ENCODE measurements around the gene ETNK1. TPM values are rescaled to one million over a fixed set of nuclear protein-coding genes. Genes with fewer than 3 reads are reported as not detected.

Gene ETNK1
- polyA plus RNA-seq, 3 donors = 13.7 to 17.3 (median 16.5) TPM

- no peaks in the 10 kb centered on the region for H3K36me3 Mint-ChIP-seq
- WGBS (ENCODE audit: insufficient coverage) = no CpG with 5 or more reads among the region's 3 CpGs
- no peaks in the 10 kb centered on the region for H3K9me3 ChIP-seq (replicated peaks in 1 of 2; ENCODE audit: control insufficient read depth in 1 of 2, insufficient read depth in 1 of 2, low read length in 2 of 2)
- intact Hi-C loops (cut with micrococcal nuclease) = no loop called here
- no peak overlapping the region for H3K27ac ChIP-seq (ENCODE audit: low read depth in 1 of 2, low read length in 2 of 2)
- H3K4me2 ChIP-seq (replicated peaks; ENCODE audit: extremely low read depth, low read length, poor library complexity, severe bottlenecking) = no peak overlapping the region
- no peak for DNase-seq
- no peak overlapping the region for H3K27ac Mint-ChIP-seq
- no peaks in the 10 kb centered on the region for H3K4me1 ChIP-seq (ENCODE audit: control insufficient read depth in 1 of 2, insufficient read depth in 2 of 2, low read length in 2 of 2)
- H3K27me3 Mint-ChIP-seq (ENCODE audit: low read depth in 3 of 3) = peaks cover 0 to 1% (median 0%) of the 10 kb centered on the region in 3 donors
- no peaks in the 10 kb centered on the region for H3K27me3 ChIP-seq (ENCODE audit: control insufficient read depth in 2 of 2, insufficient read depth in 2 of 2, low read length in 2 of 2)
- H3K4me3 Mint-ChIP-seq = no peak overlapping the region
- peaks cover 0 to 9% (median 2%) of the 10 kb centered on the region in 7 donors for H3K9me3 Mint-ChIP-seq
- H3K9ac ChIP-seq (ENCODE audit: insufficient read depth, low read length, poor library complexity, severe bottlenecking) = no peak overlapping the region
- no peak for TF ChIP-seq CTCF (IDR thresholded peaks at IDR 0.05)
- H3K36me3 ChIP-seq (replicated peaks in 1 of 2; ENCODE audit: control insufficient read depth in 1 of 2, insufficient read depth in 2 of 2, low read length in 2 of 2) = no peaks in the 10 kb centered on the region
- no peaks in the 10 kb centered on the region for H3K4me1 Mint-ChIP-seq
- H3K4me3 ChIP-seq (replicated peaks in 1 of 3; ENCODE audit: low read depth in 2 of 3, low read length in 3 of 3) = no peak overlapping the region
- no peaks in the 10 kb centered on the region for H4K20me1 ChIP-seq (ENCODE audit: insufficient read depth, low read length)
- no peak overlapping the region for H2AFZ ChIP-seq (ENCODE audit: insufficient read depth, low read depth, low read length, poor library complexity, severe bottlenecking)
- no peaks in the 10 kb centered on the region for H3K79me2 ChIP-seq (ENCODE audit: insufficient read depth, low read length)
Measured at GRCh38 chr12:22578328-22578727, 46.6 kb upstream of the ETNK1 start.

DNA sequence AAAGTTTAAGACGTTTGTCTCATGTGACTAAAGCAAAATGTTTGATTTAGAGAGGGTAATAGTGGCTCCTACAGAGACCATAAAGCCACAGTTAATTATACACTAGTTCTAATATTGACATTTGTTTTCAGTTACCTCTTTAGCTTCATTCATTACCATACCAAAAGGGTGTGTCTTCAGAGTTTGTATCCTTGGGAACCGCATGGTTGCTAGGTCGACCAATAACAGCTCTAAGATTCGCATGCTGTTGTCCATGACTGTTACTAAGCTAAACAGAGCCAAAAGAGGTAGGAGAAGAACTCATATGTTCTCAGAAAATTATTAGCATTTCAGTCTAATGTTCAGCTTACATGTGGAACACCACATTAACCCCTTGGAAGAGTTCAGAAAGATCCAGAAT lies 36.2 kb upstream of the ETNK1 start:
- Mint-ChIP-seq H3K27me3 (ENCODE audit: low read depth in 3 of 3) (peaks cover 0 to 4% (median 2%) of the 10 kb centered on the region in 3 donors), H3K9me3 (peaks cover 0 to 3% (median 2%) of the 10 kb centered on the region in 7 donors), H3K4me1 (no peaks in the 10 kb centered on the region), H3K27ac (no peak overlapping the region), H3K4me3 (no peak overlapping the region), H3K36me3 (no peaks in the 10 kb centered on the region)
- Histone ChIP-seq H3K27ac (ENCODE audit: low read depth in 1 of 2, low read length in 2 of 2) (no peak overlapping the region), H3K36me3 (replicated peaks in 1 of 2; ENCODE audit: control insufficient read depth in 1 of 2, insufficient read depth in 2 of 2, low read length in 2 of 2) (no peaks in the 10 kb centered on the region), H3K27me3 (ENCODE audit: control insufficient read depth in 2 of 2, insufficient read depth in 2 of 2, low read length in 2 of 2) (no peaks in the 10 kb centered on the region), H3K9me3 (replicated peaks in 1 of 2; ENCODE audit: control insufficient read depth in 1 of 2, insufficient read depth in 1 of 2, low read length in 2 of 2) (no peaks in the 10 kb centered on the region), H4K20me1 (ENCODE audit: insufficient read depth, low read length) (no peaks in the 10 kb centered on the region), H3K4me1 (ENCODE audit: control insufficient read depth in 1 of 2, insufficient read depth in 2 of 2, low read length in 2 of 2) (no peaks in the 10 kb centered on the region), H3K9ac (ENCODE audit: insufficient read depth, low read length, poor library complexity, severe bottlenecking) (no peak overlapping the region), H3K4me2 (replicated peaks; ENCODE audit: extremely low read depth, low read length, poor library complexity, severe bottlenecking) (no peak overlapping the region), H2AFZ (ENCODE audit: insufficient read depth, low read depth, low read length, poor library complexity, severe bottlenecking) (no peak overlapping the region), H3K79me2 (ENCODE audit: insufficient read depth, low read length) (no peaks in the 10 kb centered on the region), H3K4me3 (replicated peaks in 1 of 3; ENCODE audit: low read depth in 2 of 3, low read length in 3 of 3) (no peak overlapping the region)
- DNase-seq = no peak
- WGBS (ENCODE audit: insufficient coverage) = 94% methylated on average over 3 of the region's 4 CpGs
- no peak for TF ChIP-seq CTCF (IDR thresholded peaks at IDR 0.05)
- intact Hi-C loops (cut with micrococcal nuclease) = no loop called here

All from CD14-positive monocyte (primary cell).